Inflammatory macrophage (primary cell): ENCODE data around the gene COL23A1.

ENCODE experiments used
- DNase-seq, 2 donors: peaks; one replicate each; pipeline ENCODE4 v3.0.0-alpha.2; 2020 to 2022

COL23A1 gene

DNA sequence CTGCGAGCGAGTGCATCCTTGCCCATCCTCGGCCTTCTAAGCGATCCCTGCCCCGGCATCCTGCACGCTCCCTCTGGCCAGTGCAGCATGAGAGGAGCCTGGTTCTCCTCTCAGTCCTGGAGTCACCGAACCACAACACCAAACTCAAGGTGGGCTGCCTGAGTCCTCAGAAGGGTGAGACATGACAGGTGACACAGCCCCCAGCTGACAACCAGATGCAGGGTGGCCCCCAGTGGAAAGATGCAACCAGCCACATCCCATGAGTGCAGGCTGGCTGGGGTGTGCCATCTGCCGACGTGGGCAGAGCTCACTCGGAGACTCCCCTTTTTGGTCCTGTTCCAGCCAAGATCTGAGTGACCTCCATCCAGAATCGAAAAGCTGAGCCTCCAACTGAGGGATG, 58.4 kb downstream of the COL23A1 start:
- no peak for DNase-seq

DNA sequence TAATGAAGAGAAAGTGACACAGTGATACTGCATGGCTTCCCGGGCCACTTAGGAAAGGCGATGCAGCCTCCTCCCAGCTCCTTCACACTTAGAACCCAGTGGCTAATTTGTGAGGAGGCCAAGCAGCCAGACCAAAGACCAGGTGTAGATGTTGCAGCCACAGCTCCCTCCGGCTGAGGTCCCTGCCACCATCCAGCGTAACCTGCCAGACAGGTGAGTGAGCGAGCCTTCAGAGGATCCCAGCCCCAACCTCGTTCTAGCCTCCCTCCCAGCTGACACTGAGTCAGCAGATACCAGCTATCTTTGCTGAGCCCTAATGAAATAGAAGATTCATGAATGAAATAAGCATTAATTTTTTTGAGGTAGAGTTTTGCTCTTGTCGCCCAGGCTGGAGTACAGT, 59.7 kb downstream of the COL23A1 start:
- no peak for DNase-seq

DNA sequence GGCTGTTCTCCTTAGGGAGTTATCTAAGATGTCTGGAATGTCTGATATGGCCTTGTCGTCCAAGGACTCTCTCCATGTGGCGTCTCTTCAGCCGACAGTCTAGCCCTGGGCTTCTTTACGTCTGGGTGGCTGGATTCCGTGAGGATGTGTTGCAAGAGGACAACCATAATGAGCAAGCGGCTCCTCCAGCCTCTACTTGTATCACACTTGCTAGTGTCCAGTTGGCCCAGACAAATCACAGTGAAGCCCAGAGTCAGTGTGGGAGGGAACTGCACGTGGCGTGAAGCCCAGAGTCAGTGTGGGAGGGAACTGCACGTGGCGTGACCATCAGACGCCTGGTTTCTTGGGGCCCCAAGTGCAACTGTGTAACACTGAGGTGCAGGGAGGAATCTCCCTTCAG, 61.1 kb downstream of the COL23A1 start:
- peak; percentile 39 to 51 for DNase-seq

DNA sequence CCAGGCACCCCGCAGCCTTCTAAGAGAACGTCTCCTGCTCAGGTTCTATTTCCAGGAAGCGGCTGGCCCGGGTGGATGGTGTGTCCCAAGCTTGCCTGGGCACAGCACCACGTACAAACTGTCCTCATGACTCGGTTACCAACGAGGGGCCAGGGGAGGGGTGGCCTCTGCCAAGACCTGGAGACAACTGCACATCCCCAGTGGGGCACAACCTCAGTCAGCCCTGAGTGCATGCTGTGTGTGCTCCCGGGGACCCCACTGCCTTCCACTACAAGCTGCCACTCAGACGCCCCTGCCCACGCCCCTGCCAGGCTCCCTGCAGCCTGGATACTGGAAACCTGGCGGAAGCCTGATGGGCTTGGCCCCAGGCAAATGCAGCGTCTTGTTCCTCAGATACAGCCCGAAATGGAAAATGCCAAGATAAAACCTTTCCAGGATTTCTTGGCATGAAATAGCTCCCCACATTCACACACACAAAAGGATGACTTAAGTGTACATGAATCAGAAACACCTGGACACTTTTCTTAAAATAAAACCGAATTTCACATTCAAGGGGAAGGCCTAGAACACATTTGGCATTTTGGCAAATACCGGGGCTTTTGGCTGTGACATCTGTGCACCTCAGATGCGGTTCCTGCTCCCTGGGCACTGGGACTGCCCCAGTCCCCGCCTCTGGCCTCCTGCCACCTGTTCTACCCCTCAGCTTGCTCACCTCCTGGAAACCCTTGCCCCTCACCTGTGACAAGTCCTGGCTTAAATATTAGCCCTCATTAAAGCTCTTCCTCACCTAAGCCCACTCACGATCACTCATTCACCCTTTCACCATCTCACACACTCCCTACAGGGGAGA, 62.5 kb downstream of the COL23A1 start:
- no peak for DNase-seq

DNA sequence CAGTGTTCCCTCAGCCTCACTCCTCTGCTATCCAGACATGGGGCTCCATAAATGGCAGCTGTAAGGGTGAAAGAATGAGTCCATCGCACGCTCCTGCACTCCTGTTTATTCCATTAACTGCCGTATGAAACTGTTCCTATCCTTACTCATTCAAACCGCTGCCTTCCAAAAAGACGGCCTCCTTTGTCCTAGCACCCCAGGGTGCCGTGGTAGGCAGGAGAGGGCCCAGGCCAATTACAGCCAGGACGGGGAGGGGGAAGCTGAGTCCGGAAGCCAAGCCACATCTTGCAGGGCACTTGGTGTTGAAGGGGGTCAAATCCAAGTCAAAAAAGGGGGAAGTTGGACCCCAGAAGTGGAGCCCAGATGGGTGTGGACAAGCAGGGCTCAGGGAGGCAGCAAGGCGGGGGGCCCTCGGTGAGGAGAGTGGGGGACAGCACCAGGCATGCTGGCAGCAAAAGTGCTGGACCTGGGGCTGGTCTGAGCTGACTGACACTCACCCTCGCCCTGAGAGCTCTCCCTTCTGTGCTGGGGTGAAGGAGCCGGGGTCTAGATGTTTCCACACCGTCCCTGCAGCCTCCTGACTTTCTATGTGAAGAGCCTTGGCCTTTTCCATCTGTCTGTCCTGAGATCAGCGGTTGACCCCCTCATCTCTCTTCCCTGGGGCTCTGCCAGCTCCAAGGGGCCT, 63.3 kb downstream of the COL23A1 start:
- no peak for DNase-seq

DNA sequence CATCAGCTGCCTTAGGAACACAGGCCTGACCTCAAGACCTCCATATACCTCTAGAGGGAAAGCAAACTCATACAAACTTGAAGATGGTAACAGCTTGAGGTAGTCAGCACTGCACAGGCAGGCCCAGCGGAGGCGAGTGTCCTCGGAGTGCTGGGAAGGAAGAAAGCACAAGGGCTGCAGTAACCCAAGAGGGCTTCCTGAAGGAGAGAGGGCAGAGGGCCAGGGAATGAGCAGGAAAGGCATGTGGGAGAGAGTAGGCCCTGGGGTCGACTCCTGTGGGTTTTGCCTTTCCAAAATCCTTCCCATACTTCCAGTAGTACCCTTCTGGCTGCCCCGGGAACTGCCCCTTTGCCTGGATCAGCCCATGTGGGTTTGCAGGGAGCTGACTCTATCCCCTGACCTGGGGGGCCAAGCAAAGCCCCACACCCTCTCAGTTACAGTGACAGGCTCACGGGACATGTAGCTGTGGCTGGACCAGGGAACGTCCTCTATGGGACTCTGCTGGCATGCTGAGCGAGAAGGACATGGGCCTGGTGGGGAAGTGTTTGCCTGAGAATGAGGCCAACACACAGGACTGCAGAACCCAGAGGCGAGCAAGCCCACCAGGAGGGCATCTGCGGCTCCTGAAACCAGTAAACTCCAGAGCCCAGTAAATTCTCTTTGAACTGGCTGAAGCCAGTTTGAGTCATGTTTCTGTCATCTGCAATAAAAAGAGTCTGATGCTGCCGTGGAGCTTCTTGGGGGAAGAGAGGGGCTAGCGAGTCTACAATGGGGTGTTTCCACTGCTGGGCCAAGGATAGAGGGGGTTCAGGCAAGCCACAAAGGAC, 64.1 kb downstream of the COL23A1 start:
- DNase-seq: no peak

DNA sequence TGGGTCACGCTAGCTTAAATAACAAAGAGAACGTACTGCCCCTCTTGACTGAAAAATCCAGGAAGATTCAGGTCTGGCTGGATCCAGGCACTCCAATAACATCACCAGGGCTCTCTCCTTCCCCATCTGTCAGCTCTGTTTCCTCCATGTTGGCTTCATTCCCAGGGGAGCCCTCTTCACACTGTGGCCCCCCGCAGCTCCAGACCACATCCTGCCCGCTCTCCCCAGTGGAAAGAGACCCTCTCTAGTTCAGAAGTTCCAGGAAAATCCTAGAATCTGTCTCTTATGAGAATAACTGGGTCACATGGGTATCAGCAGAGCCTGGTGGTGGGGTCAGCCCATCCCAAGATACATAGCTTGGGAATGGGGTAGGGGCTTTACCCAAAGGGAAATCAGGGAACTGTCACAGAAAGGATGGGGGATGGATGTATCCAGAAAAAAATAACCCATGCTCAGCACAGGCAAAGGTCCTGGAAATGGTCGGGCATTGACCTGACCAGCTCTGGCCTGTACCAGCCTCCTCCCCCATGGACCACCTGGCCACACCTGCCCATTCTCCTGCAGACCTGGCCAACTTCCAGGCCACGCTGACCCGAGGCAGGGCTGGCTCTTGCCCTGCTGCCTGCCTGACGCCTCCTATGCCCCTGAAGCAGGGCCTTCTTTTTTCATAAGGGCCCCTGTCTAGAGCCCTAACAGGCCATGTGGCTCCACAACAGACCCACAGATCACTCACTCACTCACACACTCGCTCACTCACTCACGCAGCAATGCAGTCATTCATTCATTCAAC, 65.9 kb downstream of the COL23A1 start:
- no peak for DNase-seq

DNA sequence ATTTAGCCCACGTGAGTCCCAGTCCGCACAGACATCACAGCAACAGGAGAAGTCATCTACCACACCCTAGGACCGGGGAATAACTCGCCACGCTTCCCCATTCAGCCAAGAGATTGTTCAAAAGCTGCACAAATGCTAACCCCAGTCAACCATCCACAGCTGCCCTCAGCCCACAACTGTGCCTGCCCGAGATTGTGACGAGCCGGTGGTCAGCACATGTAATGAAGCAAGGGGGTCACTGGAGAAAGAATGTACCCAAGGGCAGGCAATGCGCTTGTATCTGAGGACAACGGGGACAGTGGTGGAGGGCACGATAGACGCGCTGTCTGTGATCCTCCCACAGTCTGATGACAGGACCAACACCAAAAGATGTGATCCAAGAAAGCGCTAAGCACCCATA, 67.8 kb downstream of the COL23A1 start:
- no peak for DNase-seq

DNA sequence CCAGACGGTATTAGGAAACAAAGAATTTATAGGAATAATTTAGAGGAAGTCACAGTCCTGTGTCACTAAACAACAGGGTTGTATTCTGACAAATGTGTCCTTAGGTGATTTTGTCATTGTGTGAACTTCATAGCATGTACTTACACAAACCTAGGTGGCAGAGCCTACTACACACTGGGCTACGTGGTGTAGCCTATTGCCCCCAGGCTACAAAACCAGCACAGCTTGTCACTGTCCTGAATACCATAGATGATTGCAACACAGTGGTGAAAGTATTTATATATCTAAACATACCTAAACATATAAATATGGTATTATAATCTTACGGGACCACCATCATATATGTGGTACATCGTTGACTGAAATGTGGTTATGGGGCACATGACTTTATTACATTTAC, 69.3 kb downstream of the COL23A1 start:
- no peak for DNase-seq

DNA sequence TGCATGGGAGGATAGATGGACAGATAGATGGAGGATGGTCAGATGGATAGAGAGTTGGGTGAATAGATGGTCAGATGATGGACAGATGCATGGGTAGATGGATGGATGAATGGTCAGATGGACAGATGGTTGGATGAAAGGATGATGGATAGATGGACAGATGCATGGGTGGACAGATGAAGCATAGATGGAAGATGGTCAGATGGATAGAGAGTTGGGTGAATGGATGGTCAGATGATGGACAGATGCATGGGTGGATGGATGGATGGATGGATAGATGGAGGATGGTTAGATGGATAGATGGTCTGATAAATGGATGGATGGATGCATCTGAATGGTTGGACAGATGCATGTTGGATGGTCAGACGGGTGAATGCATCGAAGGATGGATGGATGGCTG, 70.4 kb downstream of the COL23A1 start:
- no peak for DNase-seq

DNA sequence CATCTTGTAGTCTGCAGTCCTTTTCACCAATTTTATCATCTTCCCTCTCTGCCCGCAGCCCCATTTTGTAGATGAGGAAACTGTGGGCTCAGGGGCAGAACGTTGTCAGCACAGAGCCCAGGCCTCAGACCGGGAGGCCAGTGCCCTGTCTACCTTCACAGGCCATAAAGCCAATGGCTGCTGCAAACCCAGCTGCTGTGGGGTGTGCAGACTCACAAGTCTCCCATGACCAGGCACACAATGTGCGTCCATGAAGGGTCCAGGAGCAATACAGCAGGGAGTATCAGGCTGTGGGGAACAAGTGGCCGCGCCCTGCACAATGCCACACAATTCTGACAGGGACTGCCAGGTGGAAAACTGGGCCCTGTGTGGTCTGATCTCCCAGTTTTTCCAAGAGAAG, 71.0 kb downstream of the COL23A1 start:
- no peak for DNase-seq

DNA sequence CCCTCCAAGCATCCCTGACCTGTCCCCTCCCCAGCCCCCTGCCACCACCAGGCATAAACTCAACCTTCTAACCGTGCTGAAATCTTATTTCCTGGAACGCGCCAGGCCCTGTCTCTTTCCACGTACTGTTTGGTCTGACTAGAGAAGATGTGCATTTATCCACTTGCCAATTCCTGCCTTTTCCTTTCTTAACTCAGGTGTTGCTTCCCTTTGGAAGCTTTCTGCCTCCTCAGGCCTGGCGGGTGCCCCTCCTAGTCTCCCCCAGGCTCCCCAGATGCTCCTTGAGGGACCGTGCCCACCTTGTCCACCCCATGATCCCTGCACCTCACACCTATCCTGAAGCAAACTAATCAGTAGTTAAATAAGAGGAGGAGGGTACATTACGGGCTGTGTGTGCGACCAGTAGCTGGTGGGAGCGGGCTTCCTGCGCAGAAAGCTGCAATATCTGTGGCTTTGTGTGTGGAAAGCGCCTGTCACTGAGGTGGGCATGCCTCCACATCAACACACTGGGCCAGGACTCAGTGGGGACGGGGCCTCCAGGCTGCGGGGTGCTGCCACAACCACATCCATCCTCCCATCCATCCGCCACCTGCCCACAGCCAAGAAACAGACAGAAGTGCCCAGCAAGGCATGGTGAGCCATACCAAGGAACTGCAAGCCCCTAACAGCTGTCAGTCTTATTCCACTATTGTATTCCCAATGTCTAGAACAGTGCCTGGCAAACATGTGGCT, 73.5 kb downstream of the COL23A1 start:
- no peak for DNase-seq

DNA sequence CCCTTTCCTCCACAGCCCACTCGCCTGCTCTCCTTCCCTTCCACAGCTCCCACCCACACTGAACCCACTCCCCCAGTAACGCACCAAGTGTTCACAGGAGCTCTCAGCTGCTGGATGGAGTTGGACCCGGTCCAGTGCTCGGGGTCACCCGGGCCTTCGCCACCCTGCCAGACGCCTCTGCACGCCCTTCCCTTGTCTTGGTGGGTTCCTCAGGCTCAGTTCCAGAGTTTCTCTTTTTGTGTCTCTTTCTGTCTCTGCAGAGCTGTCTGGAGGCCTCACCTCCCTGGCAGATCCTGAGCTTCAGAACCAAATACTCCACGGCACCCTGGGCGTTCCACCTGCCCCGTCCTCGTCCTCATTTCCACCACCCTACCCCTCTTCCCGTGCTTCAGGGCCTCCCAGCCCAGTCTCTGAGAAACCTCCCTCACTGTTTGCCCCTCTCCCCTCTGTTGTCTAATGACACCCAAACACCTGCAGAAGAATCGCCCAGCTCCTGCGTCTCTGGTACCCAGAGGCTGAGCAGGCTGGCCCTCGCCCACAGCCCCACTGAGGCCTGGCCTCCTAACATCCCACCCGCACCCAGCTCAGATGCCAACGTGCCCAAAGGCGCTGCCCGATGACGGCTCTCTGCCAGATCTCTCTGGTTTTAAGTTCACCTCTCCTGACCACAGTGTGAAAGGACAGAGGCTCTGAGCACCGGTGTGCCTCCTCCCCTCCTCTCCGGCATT, 74.3 kb downstream of the COL23A1 start:
- DNase-seq: no peak

DNA sequence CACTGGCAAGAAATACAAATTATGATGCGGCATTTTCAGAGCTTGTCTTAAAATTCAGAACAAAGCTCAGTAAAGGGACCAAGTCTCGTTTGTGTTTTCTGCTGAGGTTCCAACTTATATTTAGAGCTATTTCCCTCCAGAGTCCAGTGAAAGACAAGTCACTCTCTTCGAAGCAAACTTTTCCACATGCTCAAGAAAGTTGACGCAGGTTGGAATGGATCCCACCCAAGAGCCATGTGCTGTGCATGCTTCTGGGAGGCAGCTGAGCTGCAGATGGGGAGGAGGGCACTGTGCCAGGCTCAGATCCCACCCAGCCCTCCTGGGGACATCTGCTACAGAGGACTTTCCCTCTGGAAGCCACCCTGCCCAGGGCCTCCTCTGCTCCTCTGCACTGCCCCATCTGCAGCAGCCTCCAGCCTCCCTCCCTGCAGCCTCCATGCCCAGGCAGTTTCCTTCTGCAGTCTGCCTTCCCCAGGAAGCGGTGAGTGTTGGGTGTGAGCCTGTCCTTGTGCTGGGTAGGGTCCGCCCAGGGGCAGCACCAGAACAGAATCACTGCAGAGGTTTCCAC, 75.3 kb downstream of the COL23A1 start:
- no peak for DNase-seq

DNA sequence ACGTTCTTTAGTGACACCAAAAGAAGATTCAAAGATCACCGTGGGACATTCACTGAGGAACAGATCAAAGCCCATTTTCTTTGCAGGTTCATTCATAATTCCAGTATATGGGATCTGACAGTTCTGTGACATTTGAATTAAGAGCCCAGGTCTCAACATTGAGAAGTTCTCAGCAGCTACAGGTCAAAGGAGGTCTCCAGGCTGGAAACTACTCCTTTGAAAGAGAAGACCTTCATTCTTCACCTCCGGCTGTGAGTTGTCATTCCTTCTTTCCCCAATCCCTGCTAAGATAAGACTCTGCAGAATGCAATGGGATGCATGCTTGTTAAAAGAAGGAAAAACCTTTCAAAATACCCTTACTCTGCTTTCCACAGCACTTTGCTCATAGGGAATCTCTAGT, 79.0 kb downstream of the COL23A1 start:
- DNase-seq: no peak

DNA sequence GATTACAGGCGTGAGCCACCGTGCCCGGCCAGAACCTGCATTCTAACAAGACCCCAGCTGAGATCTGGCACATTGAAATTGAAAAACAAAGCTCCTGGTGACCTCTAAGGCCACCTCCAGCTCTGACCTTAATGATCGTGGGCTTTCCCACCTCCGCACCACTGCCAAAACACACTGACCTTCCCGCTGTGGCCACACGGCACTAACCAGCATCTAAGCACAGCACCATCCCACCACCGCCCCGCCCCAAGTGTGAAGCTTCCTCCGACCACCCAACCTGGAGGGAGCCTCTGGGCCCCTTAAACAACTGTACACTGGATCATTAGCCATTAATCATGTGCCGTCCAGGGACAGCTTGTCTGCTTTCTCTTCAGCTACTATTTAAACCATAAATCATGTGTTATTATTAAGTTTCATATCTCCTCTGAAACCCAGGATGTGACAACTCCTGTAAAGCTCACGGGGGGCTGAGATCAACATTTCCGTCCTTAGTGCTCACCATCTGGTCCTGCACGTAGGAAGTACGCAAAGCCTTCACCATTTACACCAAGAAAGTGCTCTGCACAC, 80.6 kb downstream of the COL23A1 start:
- no peak for DNase-seq

DNA sequence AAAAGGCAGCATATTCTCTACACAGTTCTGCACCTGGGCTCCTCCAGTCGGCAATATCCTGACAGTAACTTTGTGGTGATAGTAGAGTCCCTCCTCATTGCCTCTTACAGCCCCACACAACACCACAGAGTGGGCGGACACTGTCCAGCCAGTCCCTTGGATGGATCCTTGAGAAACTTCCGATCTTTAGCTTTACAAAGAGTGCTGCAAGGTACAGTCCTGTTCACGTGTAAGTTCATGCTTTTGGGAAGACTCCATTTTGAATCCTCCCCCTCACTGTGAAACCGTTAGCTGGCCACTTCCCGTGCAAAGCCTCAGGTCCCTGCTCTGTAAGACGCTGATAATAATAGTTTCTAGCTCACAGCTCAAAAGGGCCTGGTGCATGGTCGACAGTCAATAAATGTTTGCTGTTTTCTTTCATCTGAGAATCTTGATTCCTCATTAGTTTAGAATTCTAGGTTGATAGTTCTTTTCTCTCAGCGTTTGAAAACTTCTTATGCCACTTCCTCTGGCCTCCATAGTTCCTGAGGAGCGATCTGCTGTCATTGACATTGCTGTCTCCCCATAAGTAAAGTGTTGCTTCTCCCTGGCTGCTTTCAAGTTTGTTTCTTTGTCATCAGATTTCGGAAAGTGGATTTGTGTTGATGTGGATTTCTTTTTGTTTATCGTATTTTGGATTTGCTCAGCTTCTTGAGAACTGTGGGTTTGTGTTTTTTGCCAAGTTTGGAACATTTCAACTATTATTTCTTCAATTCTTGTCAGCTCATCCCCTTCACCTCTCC, 82.9 kb downstream of the COL23A1 start:
- DNase-seq: no peak

DNA sequence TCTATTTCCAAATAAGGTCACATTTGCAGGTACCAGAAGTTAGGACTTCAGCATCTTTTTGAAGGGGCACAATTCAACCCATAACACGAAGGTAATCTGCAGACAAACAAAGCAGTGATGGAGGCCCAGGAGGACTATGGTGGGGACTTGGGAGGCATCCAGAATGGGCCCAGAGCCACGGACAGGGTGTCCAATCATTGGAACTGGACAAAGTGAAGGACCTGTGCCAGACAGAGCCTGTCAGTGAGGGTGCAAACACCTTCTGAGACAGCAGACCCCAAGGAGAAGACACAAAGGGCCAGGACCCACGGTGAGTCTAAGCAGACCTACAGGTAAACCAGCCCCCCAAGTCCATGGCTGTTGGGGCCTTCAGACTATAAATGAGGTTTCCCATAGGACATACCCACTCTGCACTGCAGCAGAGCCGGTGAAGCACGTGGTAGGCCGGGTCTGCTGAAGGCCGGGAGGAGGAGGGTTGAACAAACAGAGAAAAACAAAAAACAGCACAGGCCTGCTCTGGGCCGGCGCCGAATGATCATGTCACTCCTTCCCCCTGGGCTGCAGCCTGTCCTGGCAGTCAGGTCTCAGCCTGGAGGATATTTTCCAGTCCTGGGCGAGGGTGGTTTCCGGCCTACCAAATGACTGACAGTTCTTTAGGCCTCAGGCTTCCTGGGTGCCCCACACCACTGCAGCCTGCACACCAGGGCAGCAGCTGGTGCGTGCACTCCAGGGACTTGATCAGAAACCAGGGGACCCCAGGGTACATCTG, 84.4 kb downstream of the COL23A1 start:
- no peak for DNase-seq
